ENCODE data around the gene ZNF274.

DNA sequence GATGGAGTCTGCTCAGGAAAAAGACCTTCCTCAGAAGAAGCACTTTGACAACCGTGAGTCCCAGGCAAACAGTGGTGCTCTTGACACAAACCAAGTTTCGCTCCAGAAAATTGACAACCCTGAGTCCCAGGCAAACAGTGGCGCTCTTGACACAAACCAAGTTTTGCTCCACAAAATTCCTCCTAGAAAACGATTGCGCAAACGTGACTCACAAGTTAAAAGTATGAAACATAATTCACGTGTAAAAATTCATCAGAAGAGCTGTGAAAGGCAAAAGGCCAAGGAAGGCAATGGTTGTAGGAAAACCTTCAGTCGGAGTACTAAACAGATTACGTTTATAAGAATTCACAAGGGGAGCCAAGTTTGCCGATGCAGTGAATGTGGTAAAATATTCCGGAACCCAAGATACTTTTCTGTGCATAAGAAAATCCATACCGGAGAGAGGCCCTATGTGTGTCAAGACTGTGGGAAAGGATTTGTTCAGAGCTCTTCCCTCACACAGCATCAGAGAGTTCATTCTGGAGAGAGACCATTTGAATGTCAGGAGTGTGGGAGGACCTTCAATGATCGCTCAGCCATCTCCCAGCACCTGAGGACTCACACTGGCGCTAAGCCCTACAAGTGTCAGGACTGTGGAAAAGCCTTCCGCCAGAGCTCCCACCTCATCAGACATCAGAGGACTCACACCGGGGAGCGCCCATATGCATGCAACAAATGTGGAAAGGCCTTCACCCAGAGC lies 29.6 kb downstream of the ZNF274 start:
- no peak for TF ChIP-seq POLR2A (IDR thresholded peaks at IDR 0.05; ENCODE audit: low read depth)
- TF ChIP-seq, protein P1, sequence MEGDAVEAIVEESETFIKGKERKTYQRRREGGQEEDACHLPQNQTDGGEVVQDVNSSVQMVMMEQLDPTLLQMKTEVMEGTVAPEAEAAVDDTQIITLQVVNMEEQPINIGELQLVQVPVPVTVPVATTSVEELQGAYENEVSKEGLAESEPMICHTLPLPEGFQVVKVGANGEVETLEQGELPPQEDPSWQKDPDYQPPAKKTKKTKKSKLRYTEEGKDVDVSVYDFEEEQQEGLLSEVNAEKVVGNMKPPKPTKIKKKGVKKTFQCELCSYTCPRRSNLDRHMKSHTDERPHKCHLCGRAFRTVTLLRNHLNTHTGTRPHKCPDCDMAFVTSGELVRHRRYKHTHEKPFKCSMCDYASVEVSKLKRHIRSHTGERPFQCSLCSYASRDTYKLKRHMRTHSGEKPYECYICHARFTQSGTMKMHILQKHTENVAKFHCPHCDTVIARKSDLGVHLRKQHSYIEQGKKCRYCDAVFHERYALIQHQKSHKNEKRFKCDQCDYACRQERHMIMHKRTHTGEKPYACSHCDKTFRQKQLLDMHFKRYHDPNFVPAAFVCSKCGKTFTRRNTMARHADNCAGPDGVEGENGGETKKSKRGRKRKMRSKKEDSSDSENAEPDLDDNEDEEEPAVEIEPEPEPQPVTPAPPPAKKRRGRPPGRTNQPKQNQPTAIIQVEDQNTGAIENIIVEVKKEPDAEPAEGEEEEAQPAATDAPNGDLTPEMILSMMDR (IDR thresholded peaks at IDR 0.05) = no peak

Data from esophagus muscularis mucosa (tissue), 3 donors.